NCI-H446 treated with DMSO at 0.1 percent for 48 hours (cell line): ENCODE measurements around the gene MYO9B.
"Not testable (repeated sequence)": the region's sequence is repeated elsewhere in the genome, so short reads cannot be mapped to it uniquely, and the experiment has no call there.

Experiments used
- DNase-seq: peaks from one replicate; lab custom pipeline; 2025; lab: John Stamatoyannopoulos, UW

The MYO9B gene

DNA sequence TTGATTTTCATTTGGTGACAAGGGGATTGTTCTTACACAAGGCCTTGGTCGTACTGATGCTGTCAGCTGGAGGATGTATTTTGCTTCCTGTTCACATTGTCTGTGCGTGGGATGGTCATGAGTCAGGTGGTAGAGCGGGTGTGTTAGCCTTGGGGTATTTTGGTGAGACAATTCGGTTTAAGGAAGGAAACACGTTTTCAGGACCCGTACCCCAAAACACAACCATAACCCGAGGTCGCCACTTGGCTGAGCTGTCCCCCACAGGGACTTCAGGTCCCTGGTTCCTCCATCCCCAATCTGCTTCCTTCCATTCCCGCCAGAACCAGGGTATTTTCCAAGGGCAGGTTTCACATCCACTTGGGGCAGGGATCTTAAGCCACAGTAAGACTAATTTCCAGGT lies 15.0 kb downstream of the MYO9B start:
- DNase-seq: no peak

DNA sequence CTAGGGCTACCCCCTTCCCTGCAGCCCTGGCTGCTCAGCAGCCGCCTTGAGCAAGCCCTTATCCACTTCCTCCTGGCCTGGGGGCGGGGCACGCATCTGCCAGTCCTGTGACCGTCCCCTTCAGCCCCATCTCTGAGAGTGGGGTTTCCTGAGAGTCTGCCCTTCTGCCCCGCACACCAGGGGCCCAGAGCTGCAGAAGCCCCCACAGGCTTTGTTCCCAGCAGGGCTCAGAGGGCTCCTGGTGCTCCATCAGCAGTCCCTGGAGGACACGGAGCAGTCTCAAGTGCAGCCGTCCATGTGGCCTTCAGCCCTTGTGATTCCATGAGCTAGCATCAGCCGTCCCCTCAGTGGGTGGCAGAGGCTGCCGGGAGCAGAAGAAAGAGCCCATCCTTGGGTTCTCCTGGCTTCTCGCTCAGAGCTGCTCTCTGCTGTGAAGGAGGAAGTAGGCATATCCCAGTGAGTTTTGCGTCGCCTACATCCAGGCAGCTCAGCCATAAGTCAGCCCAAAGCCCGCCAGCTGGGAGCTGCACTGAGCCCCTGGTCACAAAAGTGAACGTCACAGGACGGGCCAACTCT lies 16.3 kb downstream of the MYO9B start:
- DNase-seq: no peak

DNA sequence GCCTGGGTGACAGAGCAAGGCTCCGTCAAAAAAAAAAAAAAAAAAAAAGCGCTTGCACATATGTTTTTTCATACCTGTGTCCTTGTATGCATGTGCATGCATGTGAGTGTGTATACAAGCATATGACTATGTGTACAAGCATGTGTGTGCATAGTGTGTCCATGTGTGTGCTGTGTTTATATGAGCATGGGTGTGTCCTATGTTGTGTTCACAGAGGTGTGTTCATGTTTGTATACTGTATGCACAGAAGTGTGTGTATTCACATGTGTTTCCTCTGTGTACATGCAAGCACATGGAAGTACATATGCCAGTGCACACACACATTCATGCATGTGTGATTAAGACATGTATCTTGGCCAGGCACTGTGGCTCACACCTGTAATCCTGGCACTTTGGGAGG lies 17.1 kb downstream of the MYO9B start:
- no peak for DNase-seq

- not testable (repeated sequence) for DNase-seq
Observed at GRCh38 chr19:17094694-17095093, 19.1 kb downstream of the MYO9B start.

GRCh38 chr19:17095141-17095919 lies 19.8 kb downstream of the MYO9B start:
- DNase-seq: no peak

GRCh38 chr19:17097593-17098126 lies 22.1 kb downstream of the MYO9B start:
- no peak for DNase-seq

DNA sequence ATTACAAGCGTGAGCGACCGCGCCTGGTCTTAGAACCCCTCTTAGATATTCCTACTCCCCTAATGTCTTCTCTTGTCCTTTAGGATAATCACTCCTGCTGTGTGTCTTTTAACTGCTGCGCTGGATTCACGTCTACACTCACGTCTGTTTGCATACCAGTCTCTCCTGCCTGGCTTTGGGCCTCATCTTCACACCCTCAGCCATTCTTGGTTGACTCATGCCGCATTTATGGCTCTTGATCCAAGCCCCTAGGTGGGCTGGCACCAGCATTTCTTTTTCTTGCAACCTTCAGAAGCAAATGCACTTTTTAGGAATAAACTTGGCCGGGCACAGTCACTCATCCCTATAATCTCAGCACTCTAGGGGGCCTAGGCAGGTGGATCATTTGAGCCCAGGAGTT lies 22.7 kb downstream of the MYO9B start:
- DNase-seq: no peak

GRCh38 chr19:17101686-17102628 lies 26.4 kb downstream of the MYO9B start:
- no peak for DNase-seq

GRCh38 chr19:17103177-17103576 lies 27.6 kb downstream of the MYO9B start:
- no peak for DNase-seq

DNA sequence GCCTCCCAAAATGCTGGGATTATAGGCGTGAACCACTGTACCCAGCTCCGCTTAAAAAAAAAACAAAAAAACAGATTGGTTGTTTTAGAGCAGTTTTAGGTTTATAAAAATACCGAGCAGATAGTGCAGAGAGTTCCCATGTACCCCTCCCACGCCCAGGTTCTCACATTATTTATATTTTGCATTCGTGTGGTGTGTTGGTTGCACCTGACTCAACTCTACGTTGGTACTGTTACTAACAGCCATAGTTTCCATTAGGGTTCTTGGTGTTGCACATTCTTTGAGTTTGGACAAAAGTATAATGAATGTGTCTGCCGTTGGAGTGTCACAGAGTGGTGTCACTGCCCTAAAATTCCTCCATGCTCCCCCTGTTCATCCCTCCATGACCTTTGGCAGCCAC lies 29.1 kb downstream of the MYO9B start:
- no peak for DNase-seq

DNA sequence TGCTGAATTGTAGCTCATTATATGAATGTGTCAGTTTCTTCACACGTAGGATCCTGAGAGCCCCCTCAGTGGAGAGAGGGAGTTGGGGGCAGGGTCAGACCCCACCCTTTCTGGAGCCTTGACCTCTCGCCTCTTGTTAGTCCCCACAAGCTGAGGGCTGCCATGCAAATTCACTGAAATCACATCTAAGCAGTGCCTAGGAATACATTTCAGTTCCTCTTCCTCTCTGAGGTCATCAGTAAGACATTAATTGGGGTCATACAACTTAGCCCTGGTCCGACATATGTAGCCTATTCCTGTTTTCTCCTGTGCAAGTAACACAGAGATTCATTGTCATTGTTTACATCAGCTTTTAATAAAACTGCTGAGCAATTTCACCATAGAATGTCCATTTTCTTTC lies 30.0 kb downstream of the MYO9B start:
- DNase-seq: no peak

- not testable (repeated sequence) for DNase-seq
Observed at GRCh38 chr19:17106964-17107363, 31.4 kb downstream of the MYO9B start.

GRCh38 chr19:17107546-17108452 lies 32.2 kb downstream of the MYO9B start:
- DNase-seq: no peak

- DNase-seq: no peak
Observed at GRCh38 chr19:17108453-17108784, 32.8 kb downstream of the MYO9B start.

GRCh38 chr19:17109300-17109699 lies 33.7 kb downstream of the MYO9B start:
- no peak for DNase-seq

GRCh38 chr19:17109962-17110598 lies 34.5 kb downstream of the MYO9B start:
- DNase-seq: no peak

- DNase-seq: no peak
Observed at GRCh38 chr19:17110599-17110966, 35.0 kb downstream of the MYO9B start.

GRCh38 chr19:17111766-17112165 lies 36.2 kb downstream of the MYO9B start:
- DNase-seq: no peak

- no peak for DNase-seq
Observed at GRCh38 chr19:17112271-17112670, 36.7 kb downstream of the MYO9B start.

GRCh38 chr19:17112700-17113099 lies 37.1 kb downstream of the MYO9B start:
- no peak for DNase-seq

- no peak for DNase-seq
Observed at GRCh38 chr19:17113127-17113785, 37.7 kb downstream of the MYO9B start.
